ENCODE results near the gene MRRF. TPM values are rescaled to one million over a fixed set of nuclear protein-coding genes. Genes with fewer than 3 reads are reported as not detected.

The MRRF gene
- polyA plus RNA-seq, 1 experiment, result 35.1 TPM

DNA sequence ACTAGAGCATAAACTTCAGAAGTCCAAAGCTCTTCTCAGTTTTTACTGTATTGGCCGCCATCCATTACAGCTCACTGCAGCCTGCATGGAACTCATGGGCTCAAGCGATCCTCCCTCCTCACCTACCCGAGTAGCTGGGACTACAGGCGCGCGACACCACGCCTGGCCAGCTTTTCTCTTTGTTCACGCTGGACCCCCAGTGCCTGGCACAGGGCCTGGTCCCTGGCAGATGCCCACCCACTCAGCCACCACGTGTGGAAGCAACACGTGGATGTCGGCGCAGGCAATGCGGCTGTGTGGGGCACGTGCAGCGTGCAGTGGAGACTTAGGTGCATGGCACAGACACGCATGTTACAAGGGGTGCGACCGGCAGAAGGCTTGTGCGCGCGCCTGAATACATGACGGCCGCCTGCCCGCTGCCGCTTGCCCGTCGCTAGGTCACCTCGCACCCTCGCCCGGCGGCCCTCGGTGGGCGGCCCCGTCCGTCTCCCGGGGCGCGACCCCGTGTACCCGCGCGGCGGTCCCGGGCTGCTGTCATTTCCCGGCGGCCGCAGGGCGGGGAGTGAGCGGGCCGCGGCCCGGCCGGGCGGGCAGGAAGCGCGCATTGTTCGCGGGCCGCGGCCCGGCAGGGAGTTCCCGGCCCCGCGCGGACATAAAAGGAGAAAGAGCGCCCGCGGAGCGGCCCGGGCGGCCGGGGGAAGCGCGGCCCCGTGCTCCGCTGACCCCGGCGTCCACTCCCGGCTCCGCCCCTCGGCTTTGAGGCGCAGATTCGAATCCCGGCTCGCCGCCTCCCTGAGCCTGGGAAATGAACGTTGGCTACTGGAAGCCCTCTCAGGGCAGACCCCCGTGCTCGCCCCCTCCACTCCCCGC is 82.0 kb downstream of the MRRF start:
- H3K36me3 ChIP-seq (ENCODE audit: control insufficient read depth, insufficient read depth, low read length), result no peaks in the 10 kb centered on the region
- H3K27me3 ChIP-seq (ENCODE audit: control insufficient read depth, insufficient read depth, low read length), result no peaks in the 10 kb centered on the region
- ChIA-PET POLR2A (interaction anchor here (0.6 kb wide), 1 partner anchor 143 kb away, joined by 3 read pairs; no protein-coding TSS in a partner anchor), CTCF (interaction anchor here (1.0 to 16.8 kb wide), 7 partner anchors 11 to 249 kb away, joined by 3 to 422 read pairs (median 3); no protein-coding TSS in a partner anchor)
- no peak for DNase-seq (ENCODE audit: low read depth)
- H3K4me3 ChIP-seq (ENCODE audit: low read depth, low read length), result peak overlapping the region; percentile 41
- no peak for TF ChIP-seq CTCF (IDR thresholded peaks at IDR 0.05; ENCODE audit: insufficient read depth, low read depth, low read length)

DNA sequence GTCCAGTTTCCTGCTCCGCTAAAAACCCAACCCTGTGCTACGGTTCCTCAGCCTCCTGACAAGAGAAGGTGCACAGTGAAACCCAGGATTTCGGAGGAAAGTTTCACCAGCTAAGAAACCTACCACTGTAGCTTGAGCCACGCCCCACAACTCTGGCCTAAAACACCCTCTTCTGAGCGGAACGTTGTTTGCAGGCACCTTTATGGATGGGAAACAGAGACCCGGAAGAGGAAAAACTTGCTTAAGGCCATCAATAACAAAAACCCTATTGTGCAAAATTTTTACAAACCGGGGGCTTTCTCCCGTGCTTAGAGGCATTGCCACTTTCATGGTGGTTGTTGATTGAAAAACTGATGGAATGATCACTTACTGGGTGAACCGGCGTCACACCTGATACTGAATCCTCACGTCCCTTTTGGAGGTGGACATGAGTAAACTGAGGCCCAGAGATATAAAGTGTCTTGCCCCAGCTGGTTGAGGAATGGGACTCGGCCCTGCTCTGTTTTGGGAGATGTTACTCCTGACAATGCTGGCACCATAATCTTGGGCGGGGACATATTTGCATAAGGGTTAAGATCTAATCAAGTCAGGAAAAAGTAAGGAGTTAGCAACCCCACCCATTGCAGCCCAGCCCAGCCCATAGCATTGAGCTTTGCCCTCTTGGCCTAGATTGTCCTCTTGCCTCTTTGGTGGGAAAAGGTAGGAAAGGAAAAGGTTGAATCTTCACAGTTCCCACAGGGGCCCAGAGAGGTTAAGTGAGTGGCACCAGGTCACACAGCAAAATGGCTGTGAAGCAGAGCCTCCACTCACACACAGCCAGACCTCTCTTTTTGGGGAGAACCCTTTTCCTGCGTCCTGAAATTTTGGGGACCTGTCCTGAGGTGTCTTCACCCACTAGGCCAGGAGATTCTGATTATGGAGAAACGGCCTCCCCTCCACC is 82.9 kb downstream of the MRRF start:
- Histone ChIP-seq H3K36me3 (ENCODE audit: control insufficient read depth, insufficient read depth, low read length) (no peaks in the 10 kb centered on the region), H3K4me3 (ENCODE audit: low read depth, low read length) (peak overlapping the region; percentile 41), H3K27me3 (ENCODE audit: control insufficient read depth, insufficient read depth, low read length) (no peaks in the 10 kb centered on the region)
- TF ChIP-seq CTCF (IDR thresholded peaks at IDR 0.05; ENCODE audit: insufficient read depth, low read depth, low read length), result 0 out of 2 replicates have a peak, but pooled peaks have one; percentile 23
- CTCF ChIA-PET, result interaction anchor here (1.0 to 16.8 kb wide), 4 partner anchors 107 to 250 kb away, joined by 3 to 422 read pairs (median 61); no protein-coding TSS in a partner anchor
- POLR2A ChIA-PET, result interaction anchor here (0.6 kb wide), 1 partner anchor 144 kb away, joined by 3 read pairs; no protein-coding TSS in a partner anchor
- no peak for DNase-seq (ENCODE audit: low read depth)

DNA sequence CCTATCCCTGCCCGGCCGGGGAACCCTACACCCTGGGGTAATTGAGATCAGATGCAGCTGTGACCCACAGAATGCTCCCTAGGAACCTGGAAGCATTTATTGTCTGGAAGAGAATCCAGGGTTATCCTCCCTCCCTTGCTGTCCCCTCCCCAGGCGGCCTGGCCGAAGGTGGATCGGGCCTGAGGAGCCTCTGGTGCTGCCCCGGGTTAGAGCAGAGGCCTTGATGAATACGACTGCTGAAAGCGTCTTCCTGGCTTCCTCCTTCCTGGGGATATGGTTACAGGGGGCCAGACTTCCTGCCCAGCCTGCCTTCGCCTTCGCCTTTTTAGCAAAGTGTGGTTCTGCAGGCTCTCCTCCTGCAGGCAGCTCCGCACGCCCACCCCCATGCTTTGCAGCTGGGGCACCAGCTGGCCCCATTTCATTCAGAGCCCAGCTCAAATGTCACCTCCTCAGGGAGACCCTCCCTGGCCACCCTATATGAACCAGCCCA is 83.7 kb downstream of the MRRF start:
- TF ChIP-seq CTCF (IDR thresholded peaks at IDR 0.05; ENCODE audit: insufficient read depth, low read depth, low read length), result no peak
- no peak for DNase-seq (ENCODE audit: low read depth)
- H3K27me3 ChIP-seq (ENCODE audit: control insufficient read depth, insufficient read depth, low read length), result no peaks in the 10 kb centered on the region
- ChIA-PET CTCF (interaction anchor here (1.1 to 16.8 kb wide), 3 partner anchors 224 to 251 kb away, joined by 3 to 422 read pairs (median 119); no protein-coding TSS in a partner anchor), POLR2A (no interaction called here)
- no peaks in the 10 kb centered on the region for H3K36me3 ChIP-seq (ENCODE audit: control insufficient read depth, insufficient read depth, low read length)
- H3K4me3 ChIP-seq (ENCODE audit: low read depth, low read length), result no peak overlapping the region

GRCh38 chr9:122348791-122349190 is 84.1 kb downstream of the MRRF start:
- TF ChIP-seq CTCF (IDR thresholded peaks at IDR 0.05; ENCODE audit: insufficient read depth, low read depth, low read length), result no peak
- DNase-seq (ENCODE audit: low read depth), result no peak
- no peak overlapping the region for H3K4me3 ChIP-seq (ENCODE audit: low read depth, low read length)
- no peaks in the 10 kb centered on the region for H3K36me3 ChIP-seq (ENCODE audit: control insufficient read depth, insufficient read depth, low read length)
- H3K27me3 ChIP-seq (ENCODE audit: control insufficient read depth, insufficient read depth, low read length), result no peaks in the 10 kb centered on the region
- POLR2A ChIA-PET, result no interaction called here
- CTCF ChIA-PET, result interaction anchor here (2.3 to 16.8 kb wide), 4 partner anchors 10 to 251 kb away, joined by 9 to 422 read pairs (median 70); no protein-coding TSS in a partner anchor

Measured in BJ (cell line).